ENCODE data around the gene POLD3. TPM values are rescaled to one million over a fixed set of nuclear protein-coding genes. Genes with fewer than 3 reads are reported as not detected.

POLD3 gene
- total RNA-seq, 4 donors from 2014 or later = 10.1 to 18.0 (median 14.8) TPM

DNA sequence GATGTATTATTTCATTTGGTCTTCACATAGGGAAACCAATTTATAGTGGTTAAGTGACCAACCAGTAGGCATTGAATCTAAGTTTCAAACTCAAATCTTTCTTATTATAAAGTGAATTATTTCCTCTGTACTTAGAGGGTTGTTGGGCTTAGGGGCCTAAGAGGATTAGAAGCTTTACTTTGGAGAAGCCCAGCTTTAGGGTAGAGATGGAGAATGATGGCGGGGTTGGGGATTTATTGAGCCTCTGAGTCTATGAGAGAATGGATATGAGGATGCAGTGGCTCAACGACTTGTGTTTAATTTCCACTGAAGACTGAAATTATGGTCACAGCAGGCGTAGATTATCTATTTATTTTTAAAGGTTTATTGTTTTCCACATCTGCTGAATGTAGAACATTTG lies 83.4 kb downstream of the POLD3 start:
- TF ChIP-seq, protein P1, sequence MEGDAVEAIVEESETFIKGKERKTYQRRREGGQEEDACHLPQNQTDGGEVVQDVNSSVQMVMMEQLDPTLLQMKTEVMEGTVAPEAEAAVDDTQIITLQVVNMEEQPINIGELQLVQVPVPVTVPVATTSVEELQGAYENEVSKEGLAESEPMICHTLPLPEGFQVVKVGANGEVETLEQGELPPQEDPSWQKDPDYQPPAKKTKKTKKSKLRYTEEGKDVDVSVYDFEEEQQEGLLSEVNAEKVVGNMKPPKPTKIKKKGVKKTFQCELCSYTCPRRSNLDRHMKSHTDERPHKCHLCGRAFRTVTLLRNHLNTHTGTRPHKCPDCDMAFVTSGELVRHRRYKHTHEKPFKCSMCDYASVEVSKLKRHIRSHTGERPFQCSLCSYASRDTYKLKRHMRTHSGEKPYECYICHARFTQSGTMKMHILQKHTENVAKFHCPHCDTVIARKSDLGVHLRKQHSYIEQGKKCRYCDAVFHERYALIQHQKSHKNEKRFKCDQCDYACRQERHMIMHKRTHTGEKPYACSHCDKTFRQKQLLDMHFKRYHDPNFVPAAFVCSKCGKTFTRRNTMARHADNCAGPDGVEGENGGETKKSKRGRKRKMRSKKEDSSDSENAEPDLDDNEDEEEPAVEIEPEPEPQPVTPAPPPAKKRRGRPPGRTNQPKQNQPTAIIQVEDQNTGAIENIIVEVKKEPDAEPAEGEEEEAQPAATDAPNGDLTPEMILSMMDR (IDR thresholded peaks at IDR 0.05; ENCODE audit: low read depth) = no peak

- TF ChIP-seq, protein P1 (IDR thresholded peaks at IDR 0.05; ENCODE audit: low read depth) = no peak
Observed at GRCh38 chr11:74676596-74676995, 84.2 kb downstream of the POLD3 start.

- TF ChIP-seq, protein P1 (IDR thresholded peaks at IDR 0.05; ENCODE audit: low read depth) = no peak
Observed at GRCh38 chr11:74677131-74677530, 84.7 kb downstream of the POLD3 start.

GRCh38 chr11:74678041-74678440 lies 85.7 kb downstream of the POLD3 start:
- TF ChIP-seq, protein P1 (IDR thresholded peaks at IDR 0.05; ENCODE audit: low read depth) = no peak

DNA sequence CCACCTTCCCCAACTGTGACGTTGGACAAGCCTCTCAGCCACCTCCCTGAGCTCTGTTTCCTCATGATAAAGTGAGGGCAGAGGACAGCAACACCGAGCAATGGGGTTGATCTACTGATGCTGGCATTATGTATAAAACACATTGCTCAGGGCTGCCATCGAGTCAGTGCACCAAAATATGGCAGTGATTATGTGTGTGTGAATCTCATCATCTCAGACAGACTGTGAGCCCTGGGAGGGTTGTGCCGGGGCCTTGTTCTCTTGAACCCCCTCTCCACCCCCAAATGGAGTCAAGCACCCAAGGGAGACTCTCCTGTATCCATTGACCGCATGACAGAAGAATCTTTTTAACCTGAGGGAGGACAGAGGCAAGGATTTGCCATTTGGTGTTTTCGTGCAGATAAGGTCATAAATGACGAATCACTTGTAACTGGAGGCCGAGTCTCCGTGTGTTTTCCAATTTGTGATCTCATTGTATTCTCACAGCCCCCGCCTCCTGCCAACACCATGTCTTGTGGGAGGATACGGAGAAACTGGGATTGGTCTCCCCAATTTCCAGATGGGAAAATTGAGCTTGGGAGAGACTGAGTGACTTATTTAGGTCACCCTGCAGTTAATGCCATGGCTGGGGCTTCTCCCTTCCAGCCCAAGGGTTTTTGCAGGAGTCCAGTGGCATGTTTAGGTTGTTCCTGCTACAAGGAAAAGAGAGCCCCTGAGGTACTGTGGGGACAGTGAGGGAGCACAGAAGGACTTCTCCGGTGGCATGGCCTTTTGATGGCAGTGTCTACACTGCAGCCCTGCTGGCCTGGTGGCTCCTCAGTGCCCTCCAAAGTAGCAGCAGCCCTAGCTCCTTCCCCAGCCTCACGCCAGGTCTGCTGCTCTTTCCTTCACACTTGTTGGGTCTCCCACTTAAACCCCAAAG lies 86.5 kb downstream of the POLD3 start:
- TF ChIP-seq, protein P1 (IDR thresholded peaks at IDR 0.05; ENCODE audit: low read depth) = no peak

- TF ChIP-seq, protein P1 (IDR thresholded peaks at IDR 0.05; ENCODE audit: low read depth) = no peak
Observed at GRCh38 chr11:74679513-74679865, 87.1 kb downstream of the POLD3 start.

- TF ChIP-seq, protein P1 (IDR thresholded peaks at IDR 0.05; ENCODE audit: low read depth) = no peak
Observed at GRCh38 chr11:74680035-74680671, 87.8 kb downstream of the POLD3 start.

All from subcutaneous adipose tissue (tissue), 4 donors.